Measurements from ENCODE around the gene P2RY14. TPM values are rescaled to one million over a fixed set of nuclear protein-coding genes. Genes with fewer than 3 reads are reported as not detected.

The P2RY14 gene
- total and polyA plus RNA-seq, 2 donors (not counting 1 experiment from before 2014, with no cell fraction given): 0.26 TPM; not detected in 1

GRCh38 chr3:151228666-151229040 is 49.7 kb downstream of the P2RY14 start:
- Histone ChIP-seq H3K4me3 (replicated peaks in 1 of 4; ENCODE audit: control extremely low read depth in 1 of 4, insufficient read depth in 1 of 4, low read depth in 3 of 4, low read length in 4 of 4) (no peak overlapping the region), H4K20me1 (ENCODE audit: control insufficient read depth, extremely low read depth, insufficient read depth, low read length) (no peaks in the 10 kb centered on the region), H3K4me2 (ENCODE audit: extremely low read depth, insufficient read depth, low read length) (peak overlapping the region; percentile 15), H3K4me1 (ENCODE audit: control insufficient read depth, extremely low read depth, insufficient read depth, low read length) (peaks cover 27% of the 10 kb centered on the region), H3K27ac (ENCODE audit: insufficient read depth, low read length) (peak overlapping the region; percentile 62), H3K9ac (ENCODE audit: insufficient read depth, low read length) (no peak overlapping the region), H3K27me3 (ENCODE audit: control insufficient read depth, insufficient read depth, low read length) (no peaks in the 10 kb centered on the region), H2AFZ (ENCODE audit: low read length) (no peak overlapping the region), H3K79me2 (ENCODE audit: control insufficient read depth, insufficient read depth, low read length) (no peaks in the 10 kb centered on the region), H3K36me3 (ENCODE audit: control insufficient read depth, insufficient read depth, low read length) (no peaks in the 10 kb centered on the region), H3K9me3 (ENCODE audit: control insufficient read depth, insufficient read depth, low read depth, low read length) (no peaks in the 10 kb centered on the region)
- peak; percentile 19 to 77 for DNase-seq (ENCODE audit: low read depth in 2 of 2)
- TF ChIP-seq CTCF (conservative IDR thresholded peaks at IDR 0.05 in 1 of 2, IDR thresholded peaks at IDR 0.05 in 1 of 2; ENCODE audit: low read depth in 1 of 2, low read length in 2 of 2): no peak
- TF ChIP-seq EZH2 (IDR thresholded peaks at IDR 0.05; ENCODE audit: low read length, missing control alignments): no peak

DNA sequence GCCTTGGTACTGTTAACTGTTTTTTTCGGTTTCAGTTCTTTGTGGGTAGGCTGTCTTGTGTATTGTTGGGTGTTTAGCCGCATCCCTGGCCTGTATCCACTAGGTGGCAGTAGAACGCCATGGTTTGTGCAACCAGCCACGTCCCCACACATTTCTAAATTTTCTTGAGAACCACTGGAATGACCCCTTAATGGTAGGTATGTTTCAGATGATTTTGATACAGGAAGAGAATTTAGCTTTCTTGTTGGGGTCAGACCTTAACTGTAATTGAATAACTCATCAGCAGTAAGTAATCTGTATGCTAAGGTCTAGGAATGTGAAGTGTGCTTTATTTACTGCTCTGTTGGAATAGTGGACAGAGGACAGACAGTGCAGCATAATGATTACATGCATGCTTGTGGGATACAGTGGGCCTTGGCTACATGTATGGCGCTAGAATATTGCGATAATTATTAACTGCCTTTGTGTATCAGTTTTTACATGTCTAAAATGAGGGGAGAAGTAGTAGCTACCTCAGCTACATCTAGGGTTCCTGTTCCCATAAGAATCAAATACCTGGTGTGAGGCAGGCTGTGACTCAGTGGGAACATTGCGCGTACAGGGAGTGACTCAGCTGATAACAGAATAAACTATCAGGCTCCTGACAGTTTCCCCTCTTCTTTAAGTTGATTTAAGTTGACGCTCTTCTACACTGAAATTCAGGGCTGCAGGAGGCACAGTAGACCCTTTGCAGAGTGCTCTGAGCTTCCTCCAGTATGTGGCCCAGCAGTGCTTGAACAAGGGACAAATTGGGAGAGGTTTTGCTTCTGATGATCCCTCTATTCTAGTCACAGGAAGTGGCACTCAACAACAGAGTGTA is 50.3 kb downstream of the P2RY14 start:
- H3K4me1 ChIP-seq (ENCODE audit: control insufficient read depth, extremely low read depth, insufficient read depth, low read length): peaks cover 27% of the 10 kb centered on the region
- no peaks in the 10 kb centered on the region for H3K36me3 ChIP-seq (ENCODE audit: control insufficient read depth, insufficient read depth, low read length)
- TF ChIP-seq CTCF (conservative IDR thresholded peaks at IDR 0.05 in 1 of 2, IDR thresholded peaks at IDR 0.05 in 1 of 2; ENCODE audit: low read depth in 1 of 2, low read length in 2 of 2) (peak; percentile 94 to 95), EZH2 (IDR thresholded peaks at IDR 0.05; ENCODE audit: low read length, missing control alignments) (no peak)
- no peaks in the 10 kb centered on the region for H4K20me1 ChIP-seq (ENCODE audit: control insufficient read depth, extremely low read depth, insufficient read depth, low read length)
- DNase-seq (ENCODE audit: low read depth in 2 of 2): peak; percentile 81 to 89
- H3K27ac ChIP-seq (ENCODE audit: insufficient read depth, low read length): peak overlapping the region; percentile 62
- H3K9ac ChIP-seq (ENCODE audit: insufficient read depth, low read length): no peak overlapping the region
- no peaks in the 10 kb centered on the region for H3K27me3 ChIP-seq (ENCODE audit: control insufficient read depth, insufficient read depth, low read length)
- H3K79me2 ChIP-seq (ENCODE audit: control insufficient read depth, insufficient read depth, low read length): no peaks in the 10 kb centered on the region
- H3K4me3 ChIP-seq (replicated peaks in 1 of 4; ENCODE audit: control extremely low read depth in 1 of 4, insufficient read depth in 1 of 4, low read depth in 3 of 4, low read length in 4 of 4): no peak overlapping the region
- peak overlapping the region; percentile 74 for H3K4me2 ChIP-seq (ENCODE audit: extremely low read depth, insufficient read depth, low read length)
- no peaks in the 10 kb centered on the region for H3K9me3 ChIP-seq (ENCODE audit: control insufficient read depth, insufficient read depth, low read depth, low read length)
- peak overlapping the region; percentile 15 for H2AFZ ChIP-seq (ENCODE audit: low read length)

DNA sequence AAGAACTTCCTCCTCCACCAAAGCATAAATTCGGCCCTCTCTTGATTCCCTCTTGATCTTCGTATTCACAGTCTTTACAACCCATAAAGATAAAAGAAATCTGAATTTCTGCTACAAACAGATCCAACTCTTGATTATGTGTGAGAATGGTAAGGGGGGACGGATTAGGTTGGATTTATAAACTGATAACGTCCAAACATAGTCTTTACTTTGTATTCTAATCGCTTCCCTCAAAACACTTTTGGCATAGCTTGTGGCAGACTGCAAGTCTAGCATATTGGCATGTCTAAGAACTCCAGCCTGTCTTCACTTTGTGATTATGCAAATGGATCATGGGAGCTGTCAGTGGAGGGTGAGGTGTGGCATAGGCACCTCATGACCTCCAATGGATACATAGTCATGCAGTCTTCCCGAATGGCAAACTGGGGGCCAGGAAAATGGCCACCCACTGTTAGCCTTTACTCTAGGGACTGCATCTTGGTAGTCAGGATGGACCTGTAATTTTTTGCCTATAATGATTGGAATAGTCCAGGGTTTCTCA is 51.0 kb downstream of the P2RY14 start:
- H2AFZ ChIP-seq (ENCODE audit: low read length): peak overlapping the region; percentile 15
- no peaks in the 10 kb centered on the region for H3K36me3 ChIP-seq (ENCODE audit: control insufficient read depth, insufficient read depth, low read length)
- TF ChIP-seq CTCF (conservative IDR thresholded peaks at IDR 0.05 in 1 of 2, IDR thresholded peaks at IDR 0.05 in 1 of 2; ENCODE audit: low read depth in 1 of 2, low read length in 2 of 2) (no peak), EZH2 (IDR thresholded peaks at IDR 0.05; ENCODE audit: low read length, missing control alignments) (no peak)
- H3K4me3 ChIP-seq (replicated peaks in 1 of 4; ENCODE audit: control extremely low read depth in 1 of 4, insufficient read depth in 1 of 4, low read depth in 3 of 4, low read length in 4 of 4): no peak overlapping the region
- no peak for DNase-seq (ENCODE audit: low read depth in 2 of 2)
- H3K79me2 ChIP-seq (ENCODE audit: control insufficient read depth, insufficient read depth, low read length): no peaks in the 10 kb centered on the region
- H3K4me1 ChIP-seq (ENCODE audit: control insufficient read depth, extremely low read depth, insufficient read depth, low read length): peaks cover 27% of the 10 kb centered on the region
- H3K27me3 ChIP-seq (ENCODE audit: control insufficient read depth, insufficient read depth, low read length): no peaks in the 10 kb centered on the region
- peak overlapping the region; percentile 74 for H3K4me2 ChIP-seq (ENCODE audit: extremely low read depth, insufficient read depth, low read length)
- no peaks in the 10 kb centered on the region for H3K9me3 ChIP-seq (ENCODE audit: control insufficient read depth, insufficient read depth, low read depth, low read length)
- peak overlapping the region; percentile 6 for H3K27ac ChIP-seq (ENCODE audit: insufficient read depth, low read length)
- H4K20me1 ChIP-seq (ENCODE audit: control insufficient read depth, extremely low read depth, insufficient read depth, low read length): no peaks in the 10 kb centered on the region
- H3K9ac ChIP-seq (ENCODE audit: insufficient read depth, low read length): no peak overlapping the region

All from fibroblast of lung (primary cell).